ENCODE results near the gene DNAJA3. TPM values are rescaled to one million over a fixed set of nuclear protein-coding genes. Genes with fewer than 3 reads are reported as not detected.

Gene DNAJA3
- total and polyA plus RNA-seq, 2 donors (not counting 3 experiments of a cell fraction or from before 2014, with no cell fraction given), result 33.4 to 45.4 TPM

DNA sequence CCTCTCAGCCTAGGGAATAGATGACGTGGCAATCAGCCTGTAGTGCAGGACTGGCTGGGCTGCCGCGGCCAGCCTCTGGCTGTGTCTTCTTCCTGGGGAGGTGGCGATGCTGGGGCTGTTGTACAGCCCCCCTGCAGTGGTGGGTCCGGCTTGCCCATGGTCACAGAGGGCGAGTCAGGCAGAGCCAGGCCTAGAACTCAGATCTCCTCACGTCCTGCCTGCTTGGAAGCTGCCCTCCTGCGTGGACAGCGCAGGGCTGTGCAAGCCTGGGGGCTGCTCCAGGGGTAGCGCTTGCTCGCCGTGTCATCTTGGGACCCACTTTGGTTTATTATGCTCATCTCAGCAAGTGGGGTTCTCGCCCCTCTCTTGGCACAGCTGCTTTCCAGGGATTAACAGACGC lies 29.4 kb downstream of the DNAJA3 start:
- no peaks in the 10 kb centered on the region for H3K79me2 ChIP-seq (ENCODE audit: control insufficient read depth, insufficient read depth, low read length)
- no peaks in the 10 kb centered on the region for H3K4me1 ChIP-seq (ENCODE audit: control insufficient read depth, extremely low read depth, insufficient read depth, low read length)
- H3K36me3 ChIP-seq (ENCODE audit: control insufficient read depth in 2 of 2, extremely low read depth in 1 of 2, insufficient read depth in 2 of 2, low read length in 2 of 2), result peaks cover 11 to 46% of the 10 kb centered on the region in 2 experiments
- no peaks in the 10 kb centered on the region for H3K9me1 ChIP-seq (replicated peaks; ENCODE audit: control insufficient read depth, extremely low read depth, insufficient read depth, low read length)
- no TSS peak for BruUV-seq (replicated peaks)
- no peak overlapping the region for H3K4me2 ChIP-seq (ENCODE audit: insufficient read depth, low read length)
- ChIA-PET CTCF (no interaction called here), POLR2A (no interaction called here)
- TF ChIP-seq POLR2A (IDR thresholded peaks at IDR 0.05; ENCODE audit: low read depth, low read length) (no peak), GATA2 (IDR thresholded peaks at IDR 0.05; ENCODE audit: insufficient read depth, insufficient read length, low read depth, low read length) (no peak), JUN (IDR thresholded peaks at IDR 0.05; ENCODE audit: borderline replicate concordance, insufficient read depth, insufficient read length, low read depth) (no peak), FOS (IDR thresholded peaks at IDR 0.05; ENCODE audit: borderline replicate concordance, insufficient read depth, low read length) (no peak), EZH2 (IDR thresholded peaks at IDR 0.05; ENCODE audit: borderline replicate concordance, low read depth, low read length, severe bottlenecking) (no peak), MYC (IDR thresholded peaks at IDR 0.05; ENCODE audit: low read depth, low read length) (no peak), POLR2AphosphoS5 (IDR thresholded peaks at IDR 0.05; ENCODE audit: insufficient read depth, low read depth, low read length) (no peak)
- TF ChIP-seq, protein P1, sequence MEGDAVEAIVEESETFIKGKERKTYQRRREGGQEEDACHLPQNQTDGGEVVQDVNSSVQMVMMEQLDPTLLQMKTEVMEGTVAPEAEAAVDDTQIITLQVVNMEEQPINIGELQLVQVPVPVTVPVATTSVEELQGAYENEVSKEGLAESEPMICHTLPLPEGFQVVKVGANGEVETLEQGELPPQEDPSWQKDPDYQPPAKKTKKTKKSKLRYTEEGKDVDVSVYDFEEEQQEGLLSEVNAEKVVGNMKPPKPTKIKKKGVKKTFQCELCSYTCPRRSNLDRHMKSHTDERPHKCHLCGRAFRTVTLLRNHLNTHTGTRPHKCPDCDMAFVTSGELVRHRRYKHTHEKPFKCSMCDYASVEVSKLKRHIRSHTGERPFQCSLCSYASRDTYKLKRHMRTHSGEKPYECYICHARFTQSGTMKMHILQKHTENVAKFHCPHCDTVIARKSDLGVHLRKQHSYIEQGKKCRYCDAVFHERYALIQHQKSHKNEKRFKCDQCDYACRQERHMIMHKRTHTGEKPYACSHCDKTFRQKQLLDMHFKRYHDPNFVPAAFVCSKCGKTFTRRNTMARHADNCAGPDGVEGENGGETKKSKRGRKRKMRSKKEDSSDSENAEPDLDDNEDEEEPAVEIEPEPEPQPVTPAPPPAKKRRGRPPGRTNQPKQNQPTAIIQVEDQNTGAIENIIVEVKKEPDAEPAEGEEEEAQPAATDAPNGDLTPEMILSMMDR (IDR thresholded peaks at IDR 0.05; ENCODE audit: extremely low read depth in 1 of 2, insufficient read depth in 1 of 2, low read depth in 1 of 2, low read length in 2 of 2), result no peak
- TF ChIP-seq, protein P2, sequence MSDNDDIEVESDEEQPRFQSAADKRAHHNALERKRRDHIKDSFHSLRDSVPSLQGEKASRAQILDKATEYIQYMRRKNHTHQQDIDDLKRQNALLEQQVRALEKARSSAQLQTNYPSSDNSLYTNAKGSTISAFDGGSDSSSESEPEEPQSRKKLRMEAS (IDR thresholded peaks at IDR 0.05; ENCODE audit: insufficient read depth, insufficient read length), result no peak
- no peaks in the 10 kb centered on the region for H4K20me1 ChIP-seq (replicated peaks; ENCODE audit: control insufficient read depth, extremely low read depth, insufficient read depth, low read length)
- no peak for DNase-seq (ENCODE audit: low read depth, low spot score)
- no peak overlapping the region for H2AFZ ChIP-seq (ENCODE audit: low read depth, low read length)
- dilution Hi-C loops (cut with MboI; ENCODE audit: extremely low pct_ligation_motif_present, low sequenced_read_pairs), result no loop called here
- no peak overlapping the region for H3K9ac ChIP-seq (replicated peaks; ENCODE audit: extremely low read depth, insufficient read depth, low read length)
- no peak overlapping the region for H3K4me3 ChIP-seq (replicated peaks in 1 of 3; ENCODE audit: insufficient read depth in 1 of 3, low read depth in 1 of 3, low read length in 3 of 3)
- no peak for FAIRE-seq
- H3K27me3 ChIP-seq (ENCODE audit: control insufficient read depth in 2 of 2, insufficient read depth in 2 of 2, low read length in 2 of 2), result no peaks in the 10 kb centered on the region
- H3K27ac ChIP-seq (ENCODE audit: insufficient read depth, low read depth, low read length), result no peak overlapping the region
- H3K9me3 ChIP-seq (replicated peaks; ENCODE audit: control insufficient read depth, insufficient read depth, low read length), result no peaks in the 10 kb centered on the region
- intact Hi-C loops (cut with micrococcal nuclease), result no loop called here

Measured in endothelial cell of umbilical vein (primary cell).